GM19099 (cell line): ENCODE data around the gene FAM25G.

Source experiments
- POLR2A ChIP-seq: IDR thresholded peaks from 3 replicates; pipeline ENCODE4 v1.6.1; 2011; ENCODE audit warnings: low read depth; ENCODE audit not compliant: insufficient read length; ENCODE audit errors: extremely low read depth

FAM25G gene

DNA sequence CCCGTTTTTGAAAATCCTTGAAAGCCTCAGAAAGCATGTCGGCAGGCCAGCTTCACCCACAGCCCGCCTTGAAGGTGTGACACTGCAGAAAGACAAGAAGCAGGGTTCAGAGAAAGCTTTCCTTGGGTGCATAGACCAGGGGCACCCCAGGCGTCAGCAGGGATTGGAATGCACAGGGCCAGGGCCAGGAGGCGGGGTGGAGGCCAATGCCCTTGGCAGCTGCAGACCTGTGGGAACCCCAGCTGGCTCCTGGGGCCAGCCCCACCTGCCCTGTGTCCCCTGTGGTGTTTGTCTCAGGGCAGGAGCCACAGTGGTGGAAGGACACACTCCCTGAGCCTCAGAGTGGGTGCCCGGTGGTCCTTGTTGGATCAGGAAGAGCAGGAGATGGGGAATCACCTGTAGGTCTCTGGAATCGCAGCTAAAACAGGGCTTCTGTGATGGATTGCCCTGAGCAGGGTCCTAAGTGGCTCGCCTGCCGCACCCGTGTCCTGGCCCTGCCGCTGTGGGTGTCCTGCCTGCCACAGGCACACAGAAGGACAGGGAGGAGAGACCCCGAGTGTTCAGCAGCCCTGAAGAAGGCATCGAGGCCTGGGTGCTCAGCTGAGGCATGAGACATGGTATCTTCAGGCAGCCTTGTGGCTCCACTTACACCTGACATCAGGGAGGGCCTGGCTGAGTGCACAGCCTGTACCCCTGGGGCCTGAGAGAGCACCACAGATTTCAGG is 40.1 kb downstream of the FAM25G start:
- no peak for TF ChIP-seq POLR2A

- TF ChIP-seq POLR2A, result no peak
Measured at GRCh38 chr10:47450442-47450841, 41.1 kb downstream of the FAM25G start.

DNA sequence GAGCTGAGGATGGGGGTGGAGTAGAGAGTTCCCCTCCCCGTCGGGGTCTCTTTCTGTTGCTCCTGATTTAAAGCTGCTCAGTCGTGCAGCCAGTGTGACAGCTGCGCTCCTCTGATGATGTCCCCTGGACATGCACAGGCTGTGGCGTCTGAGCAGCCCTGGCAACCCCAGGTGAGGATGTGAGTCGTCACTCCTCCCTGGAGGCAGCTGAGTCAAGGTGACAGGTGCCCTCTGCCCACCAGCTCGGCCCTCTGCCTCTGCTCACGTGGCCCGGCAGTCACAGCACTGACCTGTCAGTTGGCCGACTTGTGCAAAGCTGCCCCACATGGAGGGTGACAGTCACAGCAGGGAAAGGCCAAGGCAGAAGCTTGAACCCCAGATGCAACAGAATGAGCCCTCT is 41.5 kb downstream of the FAM25G start:
- no peak for TF ChIP-seq POLR2A

DNA sequence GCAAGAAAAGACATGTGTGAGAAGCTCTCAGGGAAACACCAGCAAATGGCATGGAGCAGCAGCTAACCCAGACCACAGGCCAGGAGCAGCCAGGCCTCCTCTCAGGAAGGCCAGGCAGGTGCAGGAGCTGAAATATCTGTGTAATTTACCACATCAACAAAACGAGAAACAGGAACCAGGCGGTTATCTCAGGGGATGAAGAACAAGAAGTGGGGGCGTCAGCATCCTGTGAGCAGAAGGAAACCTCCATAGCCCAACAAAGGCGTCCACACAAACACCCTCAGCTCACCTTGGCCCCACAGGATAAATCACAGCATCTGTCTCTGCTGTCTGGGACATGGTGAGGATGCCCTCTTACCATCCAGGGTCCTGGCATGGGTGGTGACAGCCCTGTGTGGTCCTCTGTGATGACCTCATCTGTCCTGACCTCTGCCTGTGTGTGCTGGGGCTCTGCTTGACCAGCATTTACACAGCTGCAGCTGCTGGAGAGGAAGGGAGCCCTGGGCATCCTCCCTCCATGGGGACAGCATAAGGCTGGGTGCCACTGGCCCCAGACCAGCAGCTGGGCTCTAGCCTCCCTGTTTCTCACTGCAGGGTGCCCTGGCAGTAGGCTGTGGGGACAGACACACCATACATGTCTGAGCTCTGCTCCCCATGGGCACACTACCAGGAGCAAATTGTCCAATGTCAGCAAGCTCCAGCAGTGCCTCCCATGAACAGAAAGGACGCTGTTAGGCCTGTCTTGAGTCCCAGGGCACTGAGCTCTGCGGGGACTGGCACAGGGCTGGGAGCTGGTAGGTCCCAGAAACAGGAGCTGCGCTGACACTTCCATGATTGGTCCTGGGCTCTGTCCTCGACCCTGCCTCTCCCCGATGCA is 42.2 kb downstream of the FAM25G start:
- TF ChIP-seq POLR2A, result no peak

DNA sequence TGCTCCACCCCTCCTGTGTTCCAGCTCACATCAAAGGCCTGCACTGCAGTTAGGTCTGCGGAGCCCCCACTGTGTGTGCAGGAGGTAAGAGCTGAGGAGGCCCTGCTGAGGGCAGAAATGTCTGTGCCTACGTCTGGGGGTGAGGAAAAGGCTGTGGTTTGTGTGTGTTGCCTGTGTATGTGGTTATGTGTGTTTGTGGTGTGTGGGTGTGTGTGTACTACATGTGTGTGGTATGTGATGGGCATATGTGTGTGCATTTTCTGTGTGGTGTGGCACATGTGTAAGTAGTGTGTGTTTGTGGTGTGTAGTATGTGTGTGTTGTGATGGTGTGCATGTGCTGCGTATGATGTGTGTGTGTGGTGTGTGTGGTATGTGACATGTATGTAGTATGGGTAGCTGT is 43.8 kb downstream of the FAM25G start:
- no peak for TF ChIP-seq POLR2A

DNA sequence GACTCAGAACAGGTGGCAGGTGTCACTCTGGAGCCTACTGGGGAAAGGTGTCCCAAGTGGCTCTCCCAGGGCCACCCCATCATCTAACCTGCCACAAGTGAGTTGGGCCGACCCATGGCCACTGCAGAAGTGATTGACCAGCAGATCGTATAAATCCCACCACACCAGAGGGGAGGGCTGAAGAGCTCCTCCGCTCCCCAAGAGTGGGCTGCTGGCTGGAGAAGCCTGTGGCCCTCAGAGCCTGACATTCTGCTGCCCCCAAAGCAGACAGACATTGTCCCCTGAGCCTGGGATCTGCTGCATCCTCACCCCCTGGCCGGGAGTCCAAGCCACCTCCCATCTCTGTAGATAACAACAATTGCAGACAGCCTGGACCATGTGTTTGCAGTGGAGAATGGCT is 44.3 kb downstream of the FAM25G start:
- no peak for TF ChIP-seq POLR2A

DNA sequence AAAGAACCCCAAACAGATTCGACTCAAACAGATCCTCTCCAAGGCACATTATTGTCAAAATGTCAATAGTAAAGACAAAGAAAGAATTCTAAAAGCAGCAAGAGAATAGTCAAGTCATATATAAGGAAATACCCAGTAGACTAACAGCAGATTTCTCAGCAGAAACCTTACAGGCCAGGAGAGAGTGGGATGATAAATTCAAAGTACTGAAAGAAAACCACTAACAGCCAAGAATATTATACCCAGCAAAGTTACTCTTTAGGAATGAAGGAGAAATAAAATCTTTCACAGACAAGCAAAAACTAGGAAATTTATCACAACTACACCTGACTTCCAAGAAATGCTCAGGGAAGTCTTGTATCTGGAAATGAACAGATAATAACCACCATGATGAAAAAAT is 45.8 kb downstream of the FAM25G start:
- TF ChIP-seq POLR2A, result no peak

DNA sequence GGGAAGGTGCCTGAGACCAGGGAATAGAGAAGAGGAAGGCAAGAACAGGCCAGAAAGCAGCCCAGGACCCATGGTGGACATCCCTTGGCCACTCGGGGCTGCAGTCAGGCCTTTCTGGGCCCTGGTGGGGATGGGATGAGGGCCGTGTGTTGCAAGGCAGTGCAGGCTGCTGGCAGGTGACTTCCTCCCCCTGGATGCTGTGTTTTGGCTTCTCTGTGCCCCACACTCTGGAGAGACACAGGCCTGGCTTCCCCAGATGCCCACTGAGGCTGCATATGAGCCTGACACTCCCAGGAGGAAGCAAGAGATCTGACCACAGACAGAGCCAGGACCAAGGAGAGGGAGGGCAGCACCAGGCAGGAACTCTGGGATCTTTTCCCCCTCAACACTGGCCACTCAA is 47.5 kb downstream of the FAM25G start:
- TF ChIP-seq POLR2A, result no peak

GRCh38 chr10:47443145-47443544 is 48.4 kb downstream of the FAM25G start:
- no peak for TF ChIP-seq POLR2A

GRCh38 chr10:47442351-47442750 is 49.1 kb downstream of the FAM25G start:
- TF ChIP-seq POLR2A, result no peak

DNA sequence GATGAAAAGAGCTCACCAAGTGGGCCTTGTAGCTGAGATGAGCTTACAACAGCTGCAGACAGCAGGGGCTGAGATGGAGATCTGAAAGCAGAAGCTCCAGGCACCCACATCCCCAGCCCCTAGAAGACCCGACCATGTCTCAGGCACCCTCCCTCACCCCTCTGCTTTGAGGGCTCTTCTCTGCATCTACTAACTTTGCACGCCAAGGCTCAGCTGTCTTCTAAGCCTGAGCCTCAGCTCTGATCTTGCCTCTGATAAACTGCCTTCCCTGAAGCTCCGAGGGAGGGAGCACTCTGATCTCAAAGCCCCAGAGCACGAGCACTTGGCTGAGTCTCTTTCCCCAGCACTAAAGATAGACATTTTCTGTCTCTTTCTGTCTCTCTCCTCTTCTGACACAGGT is 49.6 kb downstream of the FAM25G start:
- TF ChIP-seq POLR2A, result no peak

- no peak for TF ChIP-seq POLR2A
Measured at GRCh38 chr10:47440207-47440606, 51.3 kb downstream of the FAM25G start.

- TF ChIP-seq POLR2A, result no peak
Measured at GRCh38 chr10:47438857-47439474, 52.5 kb downstream of the FAM25G start.
